Small intestine (tissue), 7 donors: ENCODE data around the gene ARFGAP3. TPM values are rescaled to one million over a fixed set of nuclear protein-coding genes. Genes with fewer than 3 reads are reported as not detected.

Experiments used
- DNase-seq, 2 donors: peaks; one replicate each; pipeline versions ENCODE4 v3.0.0 to v3.0.0-alpha.2; 2013
- FAIRE-seq: peaks from 2 replicates; lab custom pipeline; 2012; peaks lifted over from hg19 to GRCh38; lab: Jason Lieb, UNC
- H3K27ac ChIP-seq, 3 donors: one replicate each; pipeline ENCODE4 v1.5.1; 2013; ENCODE audit warnings: low read length in 2 of 3, mild to moderate bottlenecking in 2 of 3, control low read depth in 1 of 3, inconsistent platforms in 1 of 3, low read depth in 1 of 3, moderate library complexity in 1 of 3
- H3K27me3 ChIP-seq, 3 donors: one replicate each; pipeline ENCODE4 v1.6.1; 2013; ENCODE audit warnings: low read length in 3 of 3, inconsistent platforms in 1 of 3; ENCODE audit not compliant: control insufficient read depth in 3 of 3, insufficient read depth in 3 of 3
- H3K36me3 ChIP-seq, 3 donors: one replicate each; pipeline ENCODE4 v1.6.1; 2013; ENCODE audit warnings: low read length in 3 of 3, inconsistent platforms in 1 of 3, low read depth in 1 of 3, mild to moderate bottlenecking in 1 of 3, moderate library complexity in 1 of 3; ENCODE audit not compliant: control insufficient read depth in 3 of 3, insufficient read depth in 2 of 3
- H3K4me1 ChIP-seq, 3 donors: one replicate each; pipeline ENCODE4 v1.6.1; 2013; ENCODE audit warnings: low read length in 2 of 3, inconsistent platforms in 1 of 3, low read depth in 1 of 3, mild to moderate bottlenecking in 1 of 3, moderate library complexity in 1 of 3; ENCODE audit not compliant: control insufficient read depth in 3 of 3, insufficient read depth in 2 of 3
- H3K4me3 ChIP-seq, 3 donors: one replicate each; pipeline ENCODE4 v1.5.1; 2013; ENCODE audit warnings: low read length in 3 of 3, control low read depth in 1 of 3, inconsistent platforms in 1 of 3, low read depth in 1 of 3, mild to moderate bottlenecking in 1 of 3, moderate library complexity in 1 of 3
- H3K9me3 ChIP-seq, 2 donors: one replicate each; pipeline ENCODE4 v1.6.1; 2013; ENCODE audit warnings: low read depth in 1 of 2, low read length in 1 of 2; ENCODE audit not compliant: control insufficient read depth in 2 of 2, insufficient read depth in 1 of 2
- WGBS, 3 donors: extraction: QIAGEN DNeasy Blood & Tissue Kit; methylation state at CpG; one replicate each; pipeline ENCODE4 v1.1.7; 2013; 5-methylcytosine and 5-hydroxymethylcytosine counted together
- polyA plus RNA-seq, 4 donors: library from polyadenylated mRNA; stranded (reverse) in 3 of 4; unstranded in 1 of 4; fragments of 200-250 nt in 3 of 4; fragments of 120-200 nt in 1 of 4; gene quantifications; one replicate each; pipeline versions ENCODE4 v1.2.1 to v1.2.3, GENCODE V29; 2013
- donor health status: healthy with polysubstance abuse.
- donor health status: control.
- donor health status: control.
- donor health status: Bipolar disorder and iron deficiency.
- donor health status: healthy.

ARFGAP3 gene
- polyA plus RNA-seq, 4 donors, result 29.1 to 64.5 (median 53.1) TPM

DNA sequence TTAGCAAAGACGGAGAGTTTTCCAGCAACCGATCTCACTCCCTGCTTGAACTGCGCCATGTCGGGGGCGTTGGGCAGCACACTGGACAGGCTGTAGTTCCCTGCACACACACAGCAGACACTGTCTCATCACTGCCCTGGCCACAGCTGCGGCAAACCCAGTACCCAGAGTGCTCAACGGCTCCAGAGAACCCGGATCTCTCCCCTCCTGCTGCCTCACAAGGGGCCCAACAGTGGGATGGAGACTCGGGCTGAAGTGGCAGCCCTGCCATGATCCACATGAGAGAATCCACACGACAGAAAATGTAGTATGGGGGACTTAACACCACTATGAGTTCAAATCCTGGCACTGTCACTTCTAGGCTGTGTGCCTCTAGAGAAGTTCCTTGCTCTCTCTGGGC, 58.0 kb downstream of the ARFGAP3 start:
- FAIRE-seq, result no peak
- Histone ChIP-seq H3K4me1 (peaks cover 0 to 8% (median 0%) of the 10 kb centered on the region in 3 donors), H3K9me3 (no peaks in the 10 kb centered on the region), H3K4me3 (no peak overlapping the region), H3K27ac (no peak overlapping the region), H3K36me3 (peaks cover 14 to 73% (median 18%) of the 10 kb centered on the region in 3 donors), H3K27me3 (no peaks in the 10 kb centered on the region)
- DNase-seq, result no peak
- 92 to 96% (median 94%) methylated on average over 10 of the region's 10 CpGs for WGBS, 3 donors

DNA sequence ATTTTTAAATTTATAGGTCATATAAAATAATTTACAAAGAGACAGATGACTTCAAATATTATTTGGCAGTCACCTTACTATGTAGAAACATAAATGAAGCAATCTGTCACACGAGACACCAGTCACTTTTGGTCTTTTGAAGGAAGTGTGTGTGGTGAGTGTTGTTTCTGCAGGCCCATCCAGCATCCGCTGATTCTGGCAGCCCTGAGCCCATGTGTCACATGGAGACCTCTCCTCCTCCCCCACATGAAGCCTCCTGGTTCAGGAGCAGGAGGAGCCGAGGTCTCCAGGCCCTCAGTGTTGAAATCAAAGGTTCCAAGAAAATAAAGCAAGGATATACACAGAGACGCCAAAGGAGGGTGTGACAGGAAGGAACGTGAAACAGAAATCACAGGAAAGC, 60.1 kb downstream of the ARFGAP3 start:
- WGBS, 3 donors, result 59 to 77% (median 70%) methylated on average over 5 of the region's 5 CpGs
- H3K4me3 ChIP-seq, result no peak overlapping the region
- H3K36me3 ChIP-seq, result peaks cover 7 to 67% (median 13%) of the 10 kb centered on the region in 3 donors
- H3K27me3 ChIP-seq, result no peaks in the 10 kb centered on the region
- H3K27ac ChIP-seq, result no peak overlapping the region
- no peak for DNase-seq
- no peak for FAIRE-seq
- peaks cover 0 to 8% (median 0%) of the 10 kb centered on the region in 3 donors for H3K4me1 ChIP-seq
- no peaks in the 10 kb centered on the region for H3K9me3 ChIP-seq

DNA sequence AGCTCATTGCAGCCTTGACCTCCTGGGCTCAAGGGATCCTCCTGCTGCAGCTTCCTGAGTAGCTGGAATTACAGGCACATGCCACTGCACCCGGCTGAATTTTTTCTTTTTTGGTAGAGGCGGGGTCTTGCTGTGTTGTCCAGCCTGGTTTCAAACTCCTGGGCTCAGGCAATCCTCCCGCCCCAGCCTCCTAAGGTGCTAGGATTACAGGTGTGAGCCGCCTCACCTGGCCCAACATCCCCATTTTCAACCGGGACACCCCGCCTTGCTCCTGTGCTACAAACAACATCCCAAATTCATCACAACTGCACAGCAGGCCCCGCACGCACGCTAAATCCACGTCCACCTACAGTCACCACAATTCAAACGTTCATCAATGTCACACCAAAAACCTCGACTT, 61.0 kb downstream of the ARFGAP3 start:
- Histone ChIP-seq H3K9me3 (no peaks in the 10 kb centered on the region), H3K27ac (no peak overlapping the region), H3K27me3 (no peaks in the 10 kb centered on the region), H3K36me3 (peaks cover 7 to 60% (median 13%) of the 10 kb centered on the region in 3 donors), H3K4me3 (no peak overlapping the region), H3K4me1 (peaks cover 0 to 3% (median 0%) of the 10 kb centered on the region in 3 donors)
- FAIRE-seq (no peak), DNase-seq (no peak)
- WGBS, 3 donors, result 83 to 90% (median 86%) methylated on average over 12 of the region's 12 CpGs

DNA sequence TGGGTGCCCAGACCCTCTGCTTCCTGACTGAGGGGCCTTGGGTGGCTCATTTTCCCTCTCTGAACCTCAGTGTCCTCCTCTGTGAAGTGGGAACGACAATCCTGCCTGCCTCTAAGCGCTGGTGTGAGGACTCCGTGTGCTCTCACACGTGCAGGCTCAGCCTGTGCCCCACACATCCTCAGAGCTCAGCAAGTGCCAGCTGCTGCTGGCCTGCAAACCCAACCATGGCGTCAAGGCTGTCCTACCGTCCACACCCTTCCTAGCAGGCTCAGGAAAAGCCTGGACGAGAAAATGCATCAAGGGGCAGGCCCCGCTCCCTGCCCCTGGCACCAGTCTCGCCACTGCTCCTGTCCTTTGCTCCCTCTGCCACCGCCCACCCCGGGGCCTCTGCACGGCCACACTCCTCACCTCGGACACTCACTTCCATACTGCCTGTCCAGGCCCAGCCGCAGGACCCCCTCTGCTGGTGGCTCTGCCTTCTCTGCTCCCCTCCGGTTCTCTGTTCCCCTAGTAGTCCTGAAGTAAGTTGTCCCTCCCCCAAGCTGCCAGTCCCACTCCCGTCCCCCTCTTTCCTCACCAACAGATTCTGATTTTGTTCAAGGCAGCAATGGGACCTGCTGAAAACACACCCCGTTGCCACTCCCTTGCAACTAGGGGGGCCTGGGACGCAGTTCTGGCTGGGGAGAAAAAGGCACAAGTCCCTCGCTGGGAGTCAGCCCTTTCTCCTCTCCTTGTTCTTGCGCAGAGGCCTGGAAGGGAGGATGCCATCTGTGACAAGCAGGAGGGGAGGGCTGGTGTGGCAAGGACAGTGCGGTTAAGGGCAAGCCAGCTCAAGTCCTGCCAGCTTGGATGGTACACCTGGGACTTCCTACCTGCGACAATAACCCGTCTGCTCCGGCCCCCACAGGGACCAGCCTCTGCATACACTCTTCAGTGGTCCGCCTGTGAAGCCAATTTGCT, 62.2 kb downstream of the ARFGAP3 start:
- H3K27ac ChIP-seq, result no peak overlapping the region
- no peaks in the 10 kb centered on the region for H3K9me3 ChIP-seq
- FAIRE-seq (no peak), DNase-seq (no peak)
- 81 to 85% (median 83%) methylated on average over 25 of the region's 25 CpGs for WGBS, 3 donors
- peaks cover 5 to 52% (median 9%) of the 10 kb centered on the region in 3 donors for H3K36me3 ChIP-seq
- H3K27me3 ChIP-seq, result no peaks in the 10 kb centered on the region
- no peak overlapping the region for H3K4me3 ChIP-seq
- H3K4me1 ChIP-seq, result no peaks in the 10 kb centered on the region

DNA sequence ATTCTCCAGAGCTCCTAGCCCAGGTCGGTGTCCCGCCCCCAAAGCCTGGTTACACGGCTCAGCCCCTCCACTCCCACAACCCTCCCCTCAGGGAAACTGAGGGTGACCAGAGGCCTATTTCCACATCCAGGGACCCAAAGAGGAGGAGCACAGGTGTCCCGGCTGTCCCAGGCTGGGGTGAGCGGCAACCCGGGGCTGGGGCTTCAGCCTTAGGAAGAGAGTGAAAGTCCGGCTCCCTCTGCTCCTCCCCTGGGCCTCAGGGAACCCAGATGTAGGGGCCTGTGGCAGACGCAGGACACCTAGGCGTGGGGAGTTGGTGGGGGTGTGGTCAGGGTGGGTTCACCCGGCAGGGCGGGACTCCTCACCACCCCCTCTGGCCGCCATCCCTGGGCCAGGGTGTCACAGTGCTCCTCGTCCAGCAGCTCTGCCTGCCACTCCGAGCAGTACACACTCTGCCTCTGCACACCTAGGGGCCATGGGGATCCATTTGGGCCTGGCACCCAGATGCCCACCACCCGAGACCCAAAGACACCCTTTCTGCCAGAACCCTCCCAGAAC, 63.1 kb downstream of the ARFGAP3 start:
- Histone ChIP-seq H3K4me1 (no peaks in the 10 kb centered on the region), H3K27me3 (no peaks in the 10 kb centered on the region), H3K4me3 (no peak overlapping the region), H3K9me3 (no peaks in the 10 kb centered on the region), H3K36me3 (peaks cover 5 to 44% (median 5%) of the 10 kb centered on the region in 3 donors), H3K27ac (no peak overlapping the region)
- DNase-seq, result no peak
- FAIRE-seq, result no peak
- WGBS, 3 donors, result 76 to 79% (median 79%) methylated on average over 13 to 15 of the region's 15 CpGs

DNA sequence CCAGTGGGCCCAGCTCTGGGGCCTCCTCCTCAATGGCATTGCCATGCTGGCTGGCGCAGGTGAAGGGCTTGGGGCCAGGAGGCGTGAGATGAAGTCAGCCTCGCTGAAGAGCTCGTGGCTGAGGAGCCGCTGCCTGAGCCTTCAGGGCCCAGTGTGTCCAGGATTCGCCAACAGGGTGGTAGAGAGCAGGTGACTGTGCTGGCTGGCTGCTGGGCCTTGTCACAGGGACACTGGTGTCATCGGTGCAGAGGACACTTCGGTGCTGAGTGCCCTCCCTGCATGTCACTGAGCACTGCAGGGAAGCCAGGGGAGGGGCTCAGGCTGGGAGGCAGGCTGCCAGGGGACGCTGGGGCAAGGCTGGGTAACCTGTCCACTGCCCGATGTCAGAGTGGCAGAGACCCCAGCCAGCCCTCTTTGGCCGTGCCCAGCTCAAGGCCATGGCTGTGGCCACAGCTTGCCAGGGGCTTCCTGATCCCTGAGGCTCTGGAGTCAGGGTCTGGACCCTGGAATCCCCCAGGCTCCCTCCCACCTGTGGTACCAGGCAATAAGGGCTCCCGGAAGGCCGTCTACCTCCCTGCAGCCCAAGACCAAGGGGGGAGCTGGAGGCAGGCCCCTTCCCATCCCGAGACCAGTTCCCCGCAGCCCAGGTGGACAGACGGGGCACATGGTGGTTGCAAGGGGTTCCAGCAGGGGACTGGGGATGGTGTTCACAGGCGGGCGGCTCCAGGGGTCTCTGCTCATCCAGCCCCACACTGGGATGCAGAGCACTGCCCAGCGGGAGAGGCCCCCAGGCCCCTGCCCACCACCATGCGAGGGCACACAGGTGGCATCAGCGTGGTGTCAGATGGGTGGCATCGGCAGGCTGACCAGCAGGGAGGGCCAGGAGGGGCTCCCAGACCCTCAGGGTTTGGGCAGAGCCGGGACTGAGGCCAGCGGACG, 63.9 kb downstream of the ARFGAP3 start:
- Histone ChIP-seq H3K27me3 (no peaks in the 10 kb centered on the region), H3K36me3 (peaks cover 4 to 40% (median 5%) of the 10 kb centered on the region in 3 donors), H3K4me1 (no peaks in the 10 kb centered on the region), H3K27ac (no peak overlapping the region), H3K4me3 (no peak overlapping the region), H3K9me3 (no peaks in the 10 kb centered on the region)
- 74 to 87% (median 83%) methylated on average over 20 to 25 of the region's 25 CpGs for WGBS, 3 donors
- no peak for FAIRE-seq
- no peak for DNase-seq

DNA sequence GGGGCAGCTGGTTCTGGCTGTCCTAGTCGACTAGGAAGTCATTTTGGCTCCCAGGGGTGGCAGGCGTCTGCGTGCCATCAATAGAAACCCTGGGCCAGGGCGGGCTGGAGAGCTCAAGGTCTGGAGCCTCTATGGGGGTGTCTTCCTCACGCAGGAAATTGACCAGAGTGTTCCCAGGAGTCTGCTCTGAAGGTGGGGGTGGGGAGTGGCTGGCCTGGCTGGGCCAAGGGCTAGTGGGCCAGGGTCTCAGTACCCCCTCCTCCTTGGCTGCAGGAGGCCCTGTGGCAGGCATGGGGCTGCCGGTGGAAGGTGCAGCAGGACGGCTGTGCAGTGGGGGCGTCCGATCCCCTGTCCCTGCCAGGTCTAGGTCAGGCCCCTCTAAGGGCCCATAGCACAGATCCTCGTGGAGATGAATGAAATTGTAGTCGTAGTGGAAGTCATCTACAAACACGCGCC, 64.6 kb downstream of the ARFGAP3 start:
- no peak for FAIRE-seq
- 81 to 85% (median 84%) methylated on average over 13 of the region's 13 CpGs for WGBS, 3 donors
- Histone ChIP-seq H3K4me1 (no peaks in the 10 kb centered on the region), H3K36me3 (peaks cover 2 to 34% (median 4%) of the 10 kb centered on the region in 3 donors), H3K27ac (peak overlapping the region in 1 of 3 donors; percentile 78), H3K4me3 (no peak overlapping the region), H3K27me3 (no peaks in the 10 kb centered on the region), H3K9me3 (no peaks in the 10 kb centered on the region)
- DNase-seq, result no peak
